Measurements from ENCODE around the gene EPHB1. TPM values are rescaled to one million over a fixed set of nuclear protein-coding genes. Genes with fewer than 3 reads are reported as not detected.

Gene EPHB1
- total and polyA plus RNA-seq, 4 donors: 0.23 to 1.7 (median 0.52) TPM

DNA sequence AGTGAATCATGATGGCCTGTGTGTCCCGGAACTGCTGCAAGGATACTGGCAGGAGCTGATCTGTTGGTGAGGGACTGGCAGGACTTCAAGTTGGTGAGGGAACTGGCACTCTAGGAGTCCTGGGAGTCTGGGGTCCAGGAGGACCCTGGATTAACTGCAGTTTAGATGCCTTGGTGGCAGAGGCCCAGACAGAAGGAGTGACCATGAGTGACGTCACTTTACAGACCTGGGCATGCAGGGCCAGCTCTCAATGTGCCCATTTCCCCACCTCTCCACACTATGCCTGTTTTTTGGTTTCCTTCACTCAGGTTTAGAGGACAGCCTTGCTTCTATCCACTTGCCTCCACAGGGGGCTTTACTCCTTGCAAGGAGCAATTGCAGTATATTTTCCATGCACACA is 154.1 kb downstream of the EPHB1 start:
- Histone ChIP-seq H3K4me1 (ENCODE audit: control insufficient read depth in 4 of 4, insufficient read depth in 4 of 4, low read length in 3 of 4) (no peaks in the 10 kb centered on the region), H3K27ac (ENCODE audit: low read depth in 1 of 2, low read length in 2 of 2) (no peak overlapping the region), H3K9me3 (ENCODE audit: control insufficient read depth in 4 of 4, low read length in 3 of 4) (peaks cover 0 to 1% (median 0%) of the 10 kb centered on the region in 4 donors), H3K9ac (ENCODE audit: low read depth in 1 of 2, low read length in 2 of 2) (no peak overlapping the region), H3K27me3 (ENCODE audit: control insufficient read depth in 4 of 4, insufficient read depth in 4 of 4, low read length in 3 of 4) (no peaks in the 10 kb centered on the region), H3K36me3 (ENCODE audit: control insufficient read depth in 4 of 4, insufficient read depth in 3 of 4, low read depth in 1 of 4, low read length in 3 of 4) (no peaks in the 10 kb centered on the region), H3K4me3 (ENCODE audit: low read depth in 1 of 3, low read length in 3 of 3) (no peak overlapping the region)
- 90% methylated on average over 2 of the region's 2 CpGs for WGBS
- no peak for DNase-seq (ENCODE audit: low spot score)
- no peak for TF ChIP-seq SP1 (IDR thresholded peaks at IDR 0.05)
- no peak for TF ChIP-seq ZBTB33 (IDR thresholded peaks at IDR 0.05)
- TF ChIP-seq RXRA (IDR thresholded peaks at IDR 0.05): no peak
- TF ChIP-seq, protein P1, sequence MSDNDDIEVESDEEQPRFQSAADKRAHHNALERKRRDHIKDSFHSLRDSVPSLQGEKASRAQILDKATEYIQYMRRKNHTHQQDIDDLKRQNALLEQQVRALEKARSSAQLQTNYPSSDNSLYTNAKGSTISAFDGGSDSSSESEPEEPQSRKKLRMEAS (IDR thresholded peaks at IDR 0.05): no peak
- no peak for TF ChIP-seq RAD21 (IDR thresholded peaks at IDR 0.05)
- no peak for TF ChIP-seq EGR1 (IDR thresholded peaks at IDR 0.05; ENCODE audit: low read depth in 2 of 2)
- TF ChIP-seq GABPA (IDR thresholded peaks at IDR 0.05 in 1 of 2, conservative IDR thresholded peaks at IDR 0.05 in 1 of 2): no peak

DNA sequence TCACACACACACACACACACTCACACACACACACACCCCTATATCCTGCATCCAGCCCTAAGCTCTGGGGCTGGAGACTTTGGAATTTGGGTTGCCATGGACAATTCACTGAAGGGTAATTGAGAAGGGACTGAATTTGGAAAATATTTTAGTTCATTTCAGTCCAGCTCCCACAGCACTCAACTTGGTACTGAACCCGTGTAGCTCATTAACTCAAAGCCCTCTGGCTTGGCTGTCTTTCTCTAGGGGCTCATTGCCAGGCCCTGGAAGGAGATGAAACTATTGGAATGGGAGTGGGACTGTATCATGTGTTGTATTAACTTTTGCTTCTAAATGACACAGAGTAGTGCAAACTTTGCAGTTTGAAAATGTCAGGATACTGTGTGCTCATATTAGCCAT is 157.3 kb downstream of the EPHB1 start:
- Histone ChIP-seq H3K36me3 (ENCODE audit: control insufficient read depth in 4 of 4, insufficient read depth in 3 of 4, low read depth in 1 of 4, low read length in 3 of 4) (no peaks in the 10 kb centered on the region), H3K4me1 (ENCODE audit: control insufficient read depth in 4 of 4, insufficient read depth in 4 of 4, low read length in 3 of 4) (no peaks in the 10 kb centered on the region), H3K9ac (ENCODE audit: low read depth in 1 of 2, low read length in 2 of 2) (no peak overlapping the region), H3K27ac (ENCODE audit: low read depth in 1 of 2, low read length in 2 of 2) (no peak overlapping the region), H3K4me3 (ENCODE audit: low read depth in 1 of 3, low read length in 3 of 3) (no peak overlapping the region), H3K27me3 (ENCODE audit: control insufficient read depth in 4 of 4, insufficient read depth in 4 of 4, low read length in 3 of 4) (no peaks in the 10 kb centered on the region), H3K9me3 (ENCODE audit: control insufficient read depth in 4 of 4, low read length in 3 of 4) (peaks cover 0 to 1% (median 0%) of the 10 kb centered on the region in 4 donors)
- WGBS: 65% methylated on average over 1 of the region's 1 CpG
- no peak for DNase-seq (ENCODE audit: low spot score)
- TF ChIP-seq GABPA (IDR thresholded peaks at IDR 0.05 in 1 of 2, conservative IDR thresholded peaks at IDR 0.05 in 1 of 2) (no peak), YY1 (IDR thresholded peaks at IDR 0.05) (no peak), ZBTB33 (IDR thresholded peaks at IDR 0.05) (no peak), SP1 (IDR thresholded peaks at IDR 0.05) (no peak), HNF4G (IDR thresholded peaks at IDR 0.05) (no peak), RAD21 (IDR thresholded peaks at IDR 0.05) (no peak), JUND (IDR thresholded peaks at IDR 0.05) (no peak), RXRA (IDR thresholded peaks at IDR 0.05) (no peak), EGR1 (IDR thresholded peaks at IDR 0.05; ENCODE audit: low read depth in 2 of 2) (no peak), HNF4A (conservative IDR thresholded peaks at IDR 0.05) (no peak), NR2F2 (IDR thresholded peaks at IDR 0.05) (no peak), TAF1 (conservative IDR thresholded peaks at IDR 0.05) (no peak)
- TF ChIP-seq, protein P2, sequence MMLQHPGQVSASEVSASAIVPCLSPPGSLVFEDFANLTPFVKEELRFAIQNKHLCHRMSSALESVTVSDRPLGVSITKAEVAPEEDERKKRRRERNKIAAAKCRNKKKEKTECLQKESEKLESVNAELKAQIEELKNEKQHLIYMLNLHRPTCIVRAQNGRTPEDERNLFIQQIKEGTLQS (IDR thresholded peaks at IDR 0.05): no peak
- TF ChIP-seq, protein P3, sequence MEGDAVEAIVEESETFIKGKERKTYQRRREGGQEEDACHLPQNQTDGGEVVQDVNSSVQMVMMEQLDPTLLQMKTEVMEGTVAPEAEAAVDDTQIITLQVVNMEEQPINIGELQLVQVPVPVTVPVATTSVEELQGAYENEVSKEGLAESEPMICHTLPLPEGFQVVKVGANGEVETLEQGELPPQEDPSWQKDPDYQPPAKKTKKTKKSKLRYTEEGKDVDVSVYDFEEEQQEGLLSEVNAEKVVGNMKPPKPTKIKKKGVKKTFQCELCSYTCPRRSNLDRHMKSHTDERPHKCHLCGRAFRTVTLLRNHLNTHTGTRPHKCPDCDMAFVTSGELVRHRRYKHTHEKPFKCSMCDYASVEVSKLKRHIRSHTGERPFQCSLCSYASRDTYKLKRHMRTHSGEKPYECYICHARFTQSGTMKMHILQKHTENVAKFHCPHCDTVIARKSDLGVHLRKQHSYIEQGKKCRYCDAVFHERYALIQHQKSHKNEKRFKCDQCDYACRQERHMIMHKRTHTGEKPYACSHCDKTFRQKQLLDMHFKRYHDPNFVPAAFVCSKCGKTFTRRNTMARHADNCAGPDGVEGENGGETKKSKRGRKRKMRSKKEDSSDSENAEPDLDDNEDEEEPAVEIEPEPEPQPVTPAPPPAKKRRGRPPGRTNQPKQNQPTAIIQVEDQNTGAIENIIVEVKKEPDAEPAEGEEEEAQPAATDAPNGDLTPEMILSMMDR (IDR thresholded peaks at IDR 0.05; ENCODE audit: low read depth, low read length, missing input control): no peak
- TF ChIP-seq, protein P4, sequence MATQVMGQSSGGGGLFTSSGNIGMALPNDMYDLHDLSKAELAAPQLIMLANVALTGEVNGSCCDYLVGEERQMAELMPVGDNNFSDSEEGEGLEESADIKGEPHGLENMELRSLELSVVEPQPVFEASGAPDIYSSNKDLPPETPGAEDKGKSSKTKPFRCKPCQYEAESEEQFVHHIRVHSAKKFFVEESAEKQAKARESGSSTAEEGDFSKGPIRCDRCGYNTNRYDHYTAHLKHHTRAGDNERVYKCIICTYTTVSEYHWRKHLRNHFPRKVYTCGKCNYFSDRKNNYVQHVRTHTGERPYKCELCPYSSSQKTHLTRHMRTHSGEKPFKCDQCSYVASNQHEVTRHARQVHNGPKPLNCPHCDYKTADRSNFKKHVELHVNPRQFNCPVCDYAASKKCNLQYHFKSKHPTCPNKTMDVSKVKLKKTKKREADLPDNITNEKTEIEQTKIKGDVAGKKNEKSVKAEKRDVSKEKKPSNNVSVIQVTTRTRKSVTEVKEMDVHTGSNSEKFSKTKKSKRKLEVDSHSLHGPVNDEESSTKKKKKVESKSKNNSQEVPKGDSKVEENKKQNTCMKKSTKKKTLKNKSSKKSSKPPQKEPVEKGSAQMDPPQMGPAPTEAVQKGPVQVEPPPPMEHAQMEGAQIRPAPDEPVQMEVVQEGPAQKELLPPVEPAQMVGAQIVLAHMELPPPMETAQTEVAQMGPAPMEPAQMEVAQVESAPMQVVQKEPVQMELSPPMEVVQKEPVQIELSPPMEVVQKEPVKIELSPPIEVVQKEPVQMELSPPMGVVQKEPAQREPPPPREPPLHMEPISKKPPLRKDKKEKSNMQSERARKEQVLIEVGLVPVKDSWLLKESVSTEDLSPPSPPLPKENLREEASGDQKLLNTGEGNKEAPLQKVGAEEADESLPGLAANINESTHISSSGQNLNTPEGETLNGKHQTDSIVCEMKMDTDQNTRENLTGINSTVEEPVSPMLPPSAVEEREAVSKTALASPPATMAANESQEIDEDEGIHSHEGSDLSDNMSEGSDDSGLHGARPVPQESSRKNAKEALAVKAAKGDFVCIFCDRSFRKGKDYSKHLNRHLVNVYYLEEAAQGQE (IDR thresholded peaks at IDR 0.05): no peak
